Activated CD8-positive, alpha-beta T cell treated with anti-CD3 and anti-CD28 coated beads, Interleukin-2, amount 10 ng/mL, durations not matched to agents 7 days and 5 days (primary cell): ENCODE results near the gene TNFRSF9. TPM values are rescaled to one million over a fixed set of nuclear protein-coding genes. Genes with fewer than 3 reads are reported as not detected.
"Not testable (repeated sequence)": the region's sequence is repeated elsewhere in the genome, so short reads cannot be mapped to it uniquely, and the experiment has no call there.

Source experiments
- ATAC-seq: fragments of 150-1000 bp; cut with Tn5 transposase; one replicate; pipeline ENCODE4 v1.10.0; 2021; ENCODE audit warnings: moderate library complexity
- CTCF ChIA-PET: fragments of 350-600 bp; sonication (Branson Sonifier 250); formaldehyde crosslinking; loops from one replicate; lab custom pipeline; 2021; ENCODE audit warnings: antibody characterized with exemption; lab: Charles Lee
- POLR2A ChIA-PET: fragments of 350-600 bp; sonication (Branson Sonifier 250); formaldehyde crosslinking; loops from one replicate; lab custom pipeline; 2021; ENCODE audit warnings: antibody characterized with exemption; lab: Charles Lee
- DNase-seq: peaks from one replicate; pipeline ENCODE4 v3.0.0-alpha.2; 2020
- H3K27ac Mint-ChIP-seq: one replicate; pipeline ENCODE4 v1.8.0; 2021; ENCODE audit warnings: mild to moderate bottlenecking, mixed read lengths
- H3K27me3 Mint-ChIP-seq: one replicate; pipeline ENCODE4 v1.8.0; 2021; ENCODE audit warnings: low read depth, mixed read lengths
- H3K36me3 Mint-ChIP-seq: one replicate; pipeline ENCODE4 v1.8.0; 2021; ENCODE audit warnings: low read depth, mixed read lengths
- H3K4me1 Mint-ChIP-seq: one replicate; pipeline ENCODE4 v1.8.0; 2021; ENCODE audit warnings: low read depth, mixed read lengths
- H3K4me3 Mint-ChIP-seq: one replicate; pipeline ENCODE4 v1.8.0; 2021; ENCODE audit warnings: mild to moderate bottlenecking, mixed read lengths
- H3K9me3 Mint-ChIP-seq: one replicate; pipeline ENCODE4 v1.8.0; 2022; ENCODE audit warnings: mixed read lengths; ENCODE audit not compliant: insufficient read depth
- total RNA-seq, 2 experiments: library from RNA; stranded (reverse); gene quantifications; one replicate each; pipeline ENCODE4 v1.2.3, GENCODE V29; 2021

Gene TNFRSF9
- total RNA-seq, 2 experiments from 2014 or later: 0.94 to 1.3 TPM

- ATAC-seq, H3K27me3 Mint-ChIP-seq, H3K4me3 Mint-ChIP-seq, H3K27ac Mint-ChIP-seq, DNase-seq, H3K36me3 Mint-ChIP-seq, H3K9me3 Mint-ChIP-seq: not testable (repeated sequence)
- ChIA-PET POLR2A (interaction anchor here (0.6 kb wide), 1 partner anchor 997 kb away, joined by 3 read pairs; no protein-coding TSS in a partner anchor), CTCF (interaction anchor here (1.3 to 1.8 kb wide), 2 partner anchors 13 to 251 kb away, joined by 4 to 5 read pairs; no protein-coding TSS in a partner anchor)
- H3K4me1 Mint-ChIP-seq: peaks cover 29% of the 10 kb centered on the region
These were observed 22.7 kb downstream of the TNFRSF9 start for GRCh38 chr1:7917971-7918370.

- POLR2A ChIA-PET: no interaction called here
- Mint-ChIP-seq H3K4me3 (no peak overlapping the region), H3K27me3 (no peaks in the 10 kb centered on the region), H3K4me1 (peaks cover 36% of the 10 kb centered on the region), H3K36me3 (peaks cover 3% of the 10 kb centered on the region), H3K9me3 (no peaks in the 10 kb centered on the region), H3K27ac (no peak overlapping the region)
- ATAC-seq: no peak
- no peak for DNase-seq
- CTCF ChIA-PET: interaction anchor here (0.8 to 2.2 kb wide), 6 partner anchors 11 to 247 kb away, joined by 3 to 7 read pairs (median 4); no protein-coding TSS in a partner anchor
These were observed 24.2 kb downstream of the TNFRSF9 start for GRCh38 chr1:7916501-7916830.

DNA sequence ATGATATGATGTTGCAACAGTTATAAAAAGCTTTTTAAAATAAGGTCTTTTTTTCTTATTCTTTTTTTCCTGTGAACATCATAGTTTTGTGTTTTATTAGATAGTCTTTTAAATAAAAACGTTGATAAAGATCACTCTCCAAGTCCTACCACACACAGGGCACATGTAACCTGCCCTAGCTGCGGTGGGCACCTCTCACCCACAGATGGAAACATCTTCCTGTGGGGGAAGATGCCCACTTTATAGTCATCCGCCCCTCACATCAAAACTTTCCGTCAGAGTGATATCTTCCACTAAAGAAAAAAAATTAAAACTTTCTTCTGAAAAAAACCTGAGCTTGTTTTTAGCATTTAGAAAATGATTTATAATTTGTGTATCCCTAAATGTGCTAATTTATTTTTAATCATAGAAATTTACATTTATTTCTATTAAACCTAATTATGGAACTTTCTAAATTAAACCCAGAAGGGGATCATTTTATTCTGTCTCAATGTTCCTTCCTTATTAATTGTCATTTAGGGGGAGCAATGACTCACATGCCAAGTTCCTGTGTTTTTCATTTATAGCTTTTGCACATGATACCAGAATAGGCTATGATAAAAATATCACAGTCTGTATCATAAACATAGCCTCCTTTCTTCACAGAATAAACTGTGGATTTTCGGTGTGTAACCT is 24.7 kb downstream of the TNFRSF9 start:
- DNase-seq (peak; percentile 32), ATAC-seq (no peak)
- H3K36me3 Mint-ChIP-seq: peaks cover 3% of the 10 kb centered on the region
- H3K9me3 Mint-ChIP-seq: no peaks in the 10 kb centered on the region
- peaks cover 35% of the 10 kb centered on the region for H3K4me1 Mint-ChIP-seq
- H3K27me3 Mint-ChIP-seq: no peaks in the 10 kb centered on the region
- ChIA-PET POLR2A (no interaction called here), CTCF (interaction anchor here (0.8 to 2.2 kb wide), 9 partner anchors 11 to 247 kb away, joined by 3 to 7 read pairs (median 3); partner anchors contain the start of gene PARK7)
- no peak overlapping the region for H3K4me3 Mint-ChIP-seq
- peak overlapping the region; percentile 74 for H3K27ac Mint-ChIP-seq

- no peaks in the 10 kb centered on the region for H3K36me3 Mint-ChIP-seq
- ChIA-PET POLR2A (interaction anchor here (0.6 to 0.7 kb wide), 2 partner anchors 93 to 1908 kb away, joined by 3 to 4 read pairs; no protein-coding TSS in a partner anchor), CTCF (interaction anchor here (0.7 to 2.0 kb wide), 3 partner anchors 27 to 105 kb away, joined by 3 to 4 read pairs (median 3); partner anchors contain the start of gene TNFRSF9)
- DNase-seq (no peak), ATAC-seq (no peak)
- H3K4me3 Mint-ChIP-seq: peak overlapping the region; percentile 53
- no peaks in the 10 kb centered on the region for H3K27me3 Mint-ChIP-seq
- peak overlapping the region; percentile 66 for H3K27ac Mint-ChIP-seq
- H3K4me1 Mint-ChIP-seq: peaks cover 24% of the 10 kb centered on the region
- no peaks in the 10 kb centered on the region for H3K9me3 Mint-ChIP-seq
These were observed 27.7 kb downstream of the TNFRSF9 start for GRCh38 chr1:7912743-7913557.

DNA sequence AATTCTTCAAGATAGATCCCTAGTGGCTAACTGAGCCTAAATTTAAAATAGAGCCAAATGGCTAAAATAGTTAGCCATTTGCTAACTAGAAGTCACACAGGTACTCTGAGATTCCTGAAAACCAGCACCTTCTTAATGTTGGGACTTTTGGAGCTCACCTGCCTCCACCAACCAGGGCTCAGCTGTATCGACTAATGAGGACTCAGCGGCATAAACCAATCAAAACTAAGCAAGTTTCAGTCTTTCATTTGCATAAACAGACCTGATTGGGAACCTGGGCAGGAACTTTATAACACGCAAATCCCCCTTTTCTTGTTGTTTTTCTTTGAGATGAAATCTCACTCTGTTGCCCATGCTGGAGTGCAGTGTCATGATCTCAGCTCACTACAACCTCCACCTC is 28.5 kb downstream of the TNFRSF9 start:
- Mint-ChIP-seq H3K36me3 (no peaks in the 10 kb centered on the region), H3K4me1 (peaks cover 24% of the 10 kb centered on the region), H3K9me3 (no peaks in the 10 kb centered on the region), H3K27me3 (no peaks in the 10 kb centered on the region), H3K27ac (no peak overlapping the region), H3K4me3 (no peak overlapping the region)
- no peak for DNase-seq
- POLR2A ChIA-PET: interaction anchor here (0.6 kb wide), 1 partner anchor 94 kb away, joined by 3 read pairs; no protein-coding TSS in a partner anchor
- CTCF ChIA-PET: interaction anchor here (0.8 kb wide), 1 partner anchor 104 kb away, joined by 3 read pairs; no protein-coding TSS in a partner anchor
- no peak for ATAC-seq

- no peak overlapping the region for H3K4me3 Mint-ChIP-seq
- ATAC-seq: no peak
- DNase-seq: no peak
- no peaks in the 10 kb centered on the region for H3K27me3 Mint-ChIP-seq
- H3K27ac Mint-ChIP-seq: no peak overlapping the region
- no peaks in the 10 kb centered on the region for H3K9me3 Mint-ChIP-seq
- ChIA-PET CTCF (interaction anchor here (0.8 to 1.9 kb wide), 4 partner anchors 11 to 153 kb away, joined by 3 to 7 read pairs (median 4); no protein-coding TSS in a partner anchor), POLR2A (no interaction called here)
- peaks cover 6% of the 10 kb centered on the region for H3K4me1 Mint-ChIP-seq
- no peaks in the 10 kb centered on the region for H3K36me3 Mint-ChIP-seq
These were observed 35.4 kb downstream of the TNFRSF9 start for GRCh38 chr1:7905262-7905661.

- H3K4me1 Mint-ChIP-seq: peaks cover 17% of the 10 kb centered on the region
- peak; percentile 74 for DNase-seq
- H3K36me3 Mint-ChIP-seq: no peaks in the 10 kb centered on the region
- ATAC-seq: peak; percentile 87
- no peak overlapping the region for H3K27ac Mint-ChIP-seq
- no peaks in the 10 kb centered on the region for H3K9me3 Mint-ChIP-seq
- H3K4me3 Mint-ChIP-seq: peak overlapping the region; percentile 50
- no peaks in the 10 kb centered on the region for H3K27me3 Mint-ChIP-seq
- ChIA-PET CTCF (interaction anchor here (0.6 to 2.6 kb wide), 9 partner anchors 15 to 233 kb away, joined by 3 to 10 read pairs (median 4); no protein-coding TSS in a partner anchor), POLR2A (no interaction called here)
These were observed 38.1 kb downstream of the TNFRSF9 start for GRCh38 chr1:7902478-7903085.

- ChIA-PET POLR2A (no interaction called here), CTCF (interaction anchor here (0.7 to 3.3 kb wide), 10 partner anchors 40 to 231 kb away, joined by 3 to 13 read pairs (median 4); partner anchors contain the start of gene TNFRSF9)
- Mint-ChIP-seq H3K36me3 (no peaks in the 10 kb centered on the region), H3K4me3 (no peak overlapping the region), H3K27me3 (no peaks in the 10 kb centered on the region), H3K9me3 (no peaks in the 10 kb centered on the region), H3K27ac (peak overlapping the region; percentile 63), H3K4me1 (peaks cover 17% of the 10 kb centered on the region)
- DNase-seq: peak; percentile 24
- no peak for ATAC-seq
These were observed 40.9 kb downstream of the TNFRSF9 start for GRCh38 chr1:7899741-7900140.

- Mint-ChIP-seq H3K9me3 (no peaks in the 10 kb centered on the region), H3K36me3 (no peaks in the 10 kb centered on the region), H3K4me1 (peaks cover 17% of the 10 kb centered on the region), H3K27me3 (no peaks in the 10 kb centered on the region), H3K4me3 (no peak overlapping the region), H3K27ac (no peak overlapping the region)
- ChIA-PET CTCF (interaction anchor here (0.8 to 3.3 kb wide), 6 partner anchors 43 to 230 kb away, joined by 3 to 13 read pairs (median 4); no protein-coding TSS in a partner anchor), POLR2A (no interaction called here)
- no peak for DNase-seq
- ATAC-seq: no peak
These were observed 41.7 kb downstream of the TNFRSF9 start for GRCh38 chr1:7898962-7899361.

DNA sequence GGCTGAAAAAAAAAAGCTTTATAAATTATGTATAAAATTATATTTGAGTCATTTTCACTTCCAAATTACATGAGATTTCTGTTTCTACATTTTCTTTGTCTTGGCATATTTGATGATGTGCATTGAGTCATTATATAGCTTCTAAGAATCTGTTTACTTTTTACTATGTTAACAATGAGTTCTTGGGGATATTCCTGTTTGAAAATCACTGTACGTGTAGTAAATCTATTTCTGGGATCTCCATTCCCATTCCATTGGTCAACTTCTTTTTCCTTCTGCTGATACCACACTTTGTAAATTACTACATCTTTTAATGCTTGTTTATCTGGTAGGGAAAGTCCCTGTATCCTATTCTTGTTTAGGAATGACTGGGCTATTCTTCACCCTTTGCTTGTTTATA is 43.6 kb downstream of the TNFRSF9 start:
- H3K4me1 Mint-ChIP-seq: peaks cover 11% of the 10 kb centered on the region
- CTCF ChIA-PET: no interaction called here
- no peaks in the 10 kb centered on the region for H3K27me3 Mint-ChIP-seq
- H3K9me3 Mint-ChIP-seq: no peaks in the 10 kb centered on the region
- DNase-seq (no peak), ATAC-seq (no peak)
- no peak overlapping the region for H3K27ac Mint-ChIP-seq
- H3K36me3 Mint-ChIP-seq: no peaks in the 10 kb centered on the region
- no peak overlapping the region for H3K4me3 Mint-ChIP-seq
- POLR2A ChIA-PET: no interaction called here

GRCh38 chr1:7893529-7894180 is 47.0 kb downstream of the TNFRSF9 start:
- Mint-ChIP-seq H3K4me3 (no peak overlapping the region), H3K4me1 (no peaks in the 10 kb centered on the region), H3K27me3 (no peaks in the 10 kb centered on the region), H3K27ac (no peak overlapping the region), H3K9me3 (no peaks in the 10 kb centered on the region), H3K36me3 (no peaks in the 10 kb centered on the region)
- POLR2A ChIA-PET: no interaction called here
- CTCF ChIA-PET: no interaction called here
- ATAC-seq: no peak
- no peak for DNase-seq
